Retinal pigment epithelial cell (primary cell): ENCODE results near the gene IL1RL2.

ENCODE experiments used
- DNase-seq: peaks from one replicate; pipeline ENCODE4 v3.0.0-alpha.2; 2010; ENCODE audit warnings: low read depth
- H3K4me3 ChIP-seq: 2 replicates; pipeline ENCODE4 v1.5.1; 2011; ENCODE audit warnings: mild to moderate bottlenecking, low read length, control low read depth, moderate library complexity
- TF ChIP-seq, protein P1 (sequence below): conservative IDR thresholded peaks from 2 replicates; pipeline ENCODE4 v1.5.1; 2011; ENCODE audit warnings: low read depth, low read length, control low read depth, inconsistent platforms

Gene IL1RL2

GRCh38 chr2:102230410-102230909 lies 43.6 kb downstream of the IL1RL2 start:
- no peak overlapping the region for H3K4me3 ChIP-seq
- TF ChIP-seq, protein P1, sequence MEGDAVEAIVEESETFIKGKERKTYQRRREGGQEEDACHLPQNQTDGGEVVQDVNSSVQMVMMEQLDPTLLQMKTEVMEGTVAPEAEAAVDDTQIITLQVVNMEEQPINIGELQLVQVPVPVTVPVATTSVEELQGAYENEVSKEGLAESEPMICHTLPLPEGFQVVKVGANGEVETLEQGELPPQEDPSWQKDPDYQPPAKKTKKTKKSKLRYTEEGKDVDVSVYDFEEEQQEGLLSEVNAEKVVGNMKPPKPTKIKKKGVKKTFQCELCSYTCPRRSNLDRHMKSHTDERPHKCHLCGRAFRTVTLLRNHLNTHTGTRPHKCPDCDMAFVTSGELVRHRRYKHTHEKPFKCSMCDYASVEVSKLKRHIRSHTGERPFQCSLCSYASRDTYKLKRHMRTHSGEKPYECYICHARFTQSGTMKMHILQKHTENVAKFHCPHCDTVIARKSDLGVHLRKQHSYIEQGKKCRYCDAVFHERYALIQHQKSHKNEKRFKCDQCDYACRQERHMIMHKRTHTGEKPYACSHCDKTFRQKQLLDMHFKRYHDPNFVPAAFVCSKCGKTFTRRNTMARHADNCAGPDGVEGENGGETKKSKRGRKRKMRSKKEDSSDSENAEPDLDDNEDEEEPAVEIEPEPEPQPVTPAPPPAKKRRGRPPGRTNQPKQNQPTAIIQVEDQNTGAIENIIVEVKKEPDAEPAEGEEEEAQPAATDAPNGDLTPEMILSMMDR = no peak
- DNase-seq = no peak

DNA sequence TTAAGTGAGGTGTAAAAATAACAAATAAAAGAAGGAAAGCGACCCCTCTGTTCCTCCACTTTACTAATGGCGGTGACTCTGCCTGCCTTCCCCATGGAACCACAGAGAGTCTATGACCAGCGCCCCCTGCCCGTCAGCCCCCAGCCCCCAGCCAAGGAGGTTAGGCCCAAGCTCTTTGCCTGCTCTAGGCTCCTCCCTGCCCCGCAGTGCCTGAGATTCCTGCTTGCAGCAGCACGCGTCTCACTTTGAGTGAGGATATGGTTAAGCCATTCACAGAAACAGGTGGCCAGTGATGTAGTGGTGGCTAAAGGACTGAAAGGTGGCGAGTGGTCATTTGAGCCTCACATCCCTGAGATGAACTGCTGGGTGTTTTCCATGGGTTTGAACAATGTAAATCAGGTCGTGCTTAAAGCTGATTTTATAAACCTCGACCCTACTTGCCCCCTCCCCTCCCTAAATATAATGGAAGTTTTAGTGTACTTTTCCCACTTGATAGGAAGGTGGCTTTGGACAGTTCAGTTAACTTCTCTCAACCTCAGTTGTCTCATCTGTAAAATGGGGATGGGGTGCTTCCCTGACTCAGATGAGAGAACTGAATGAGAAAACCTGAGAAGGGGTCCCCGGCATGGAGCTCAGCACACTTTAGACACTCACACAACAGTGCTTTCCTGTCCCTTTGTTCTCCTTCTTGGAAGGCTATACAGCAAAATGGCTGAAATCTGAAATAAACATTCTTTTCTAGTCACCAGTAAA lies 46.5 kb downstream of the IL1RL2 start:
- no peak for DNase-seq
- no peak overlapping the region for H3K4me3 ChIP-seq
- TF ChIP-seq, protein P1 = no peak

DNA sequence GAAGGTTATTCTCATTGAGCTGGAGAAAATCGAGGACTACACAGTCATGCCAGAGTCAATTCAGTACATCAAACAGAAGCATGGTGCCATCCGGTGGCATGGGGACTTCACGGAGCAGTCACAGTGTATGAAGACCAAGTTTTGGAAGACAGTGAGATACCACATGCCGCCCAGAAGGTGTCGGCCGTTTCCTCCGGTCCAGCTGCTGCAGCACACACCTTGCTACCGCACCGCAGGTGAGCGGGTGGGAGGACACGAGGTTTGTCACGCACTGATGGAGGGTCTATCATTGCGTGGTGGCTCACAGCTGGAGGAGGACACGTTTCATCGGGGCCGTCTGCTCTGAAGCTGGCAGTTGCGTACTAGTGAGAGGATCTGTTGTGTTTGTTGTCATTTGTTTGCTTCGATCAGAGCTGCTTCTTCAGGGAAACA lies 48.2 kb downstream of the IL1RL2 start:
- TF ChIP-seq, protein P1 = no peak
- no peak for DNase-seq
- H3K4me3 ChIP-seq = no peak overlapping the region

GRCh38 chr2:102235491-102235890 lies 48.7 kb downstream of the IL1RL2 start:
- TF ChIP-seq, protein P1 = peak; percentile 36
- H3K4me3 ChIP-seq = no peak overlapping the region
- no peak for DNase-seq

- TF ChIP-seq, protein P1 = no peak
- no peak for DNase-seq
These were observed 49.3 kb downstream of the IL1RL2 start for GRCh38 chr2:102236132-102236531.

DNA sequence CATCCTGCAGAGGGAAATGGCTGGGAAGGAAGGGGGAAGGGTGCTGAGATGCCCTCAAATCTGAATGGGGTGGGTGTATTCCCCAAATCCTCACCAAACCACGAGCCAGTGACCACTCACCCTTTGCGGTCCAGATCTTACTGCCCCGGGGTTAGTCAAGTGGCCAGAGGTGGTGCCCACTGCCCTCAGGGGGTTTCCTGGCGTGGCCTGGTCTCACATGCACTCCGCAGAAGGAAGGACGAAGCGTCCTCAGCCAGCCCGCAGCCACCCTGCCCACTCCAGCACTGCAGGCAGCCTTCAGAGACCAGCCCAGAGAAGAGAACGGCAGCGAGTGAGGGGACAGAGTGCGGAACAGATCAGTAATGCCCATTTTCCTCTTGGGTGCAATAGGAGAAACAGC lies 50.4 kb downstream of the IL1RL2 start:
- DNase-seq = no peak
- TF ChIP-seq, protein P1 = no peak
- H3K4me3 ChIP-seq = no peak overlapping the region

More at GRCh38 chr2:102236132-102236531, 49.3 kb downstream of the IL1RL2 start:
- no peak overlapping the region for H3K4me3 ChIP-seq

- DNase-seq = no peak
- TF ChIP-seq, protein P1 = no peak
- H3K4me3 ChIP-seq = no peak overlapping the region
These were observed 51.4 kb downstream of the IL1RL2 start for GRCh38 chr2:102238039-102238756.
